Upper lobe of left lung (tissue), 6 donors: Measurements from ENCODE around the gene C4orf33. TPM values are rescaled to one million over a fixed set of nuclear protein-coding genes. Genes with fewer than 3 reads are reported as not detected.

ENCODE experiments used
- ATAC-seq, 2 donors: fragments of 200-7000 bp; cut with Tn5 transposase; one replicate each; pipeline ENCODE4 v1.9.1; 2022; ENCODE audit warnings: mild to moderate bottlenecking in 2 of 2, moderate library complexity in 2 of 2; ENCODE audit not compliant: low FRiP score in 2 of 2
- DNase-seq, 2 donors: peaks; one replicate each; pipeline ENCODE4 v3.0.0-alpha.2; 2019 to 2020
- H3K27ac ChIP-seq, 4 donors: fragments of 200-600 bp; sonication (generic); one replicate each; pipeline ENCODE4 v1.5.1; 2016 to 2019
- H3K27me3 ChIP-seq, 4 donors: fragments of 200-600 bp; sonication (generic); one replicate each; pipeline ENCODE4 v1.5.1; 2017 to 2019
- H3K36me3 ChIP-seq, 4 donors: fragments of 200-600 bp; sonication (generic); one replicate each; pipeline ENCODE4 v1.5.1; 2016 to 2019
- H3K4me1 ChIP-seq, 4 donors: fragments of 200-600 bp; sonication (generic); one replicate each; pipeline ENCODE4 v1.5.1; 2018 to 2019
- H3K4me3 ChIP-seq, 4 donors: fragments of 200-600 bp; sonication (generic); one replicate each; pipeline ENCODE4 v1.5.1; 2017 to 2019; ENCODE audit warnings: mild to moderate bottlenecking in 2 of 4, moderate library complexity in 1 of 4
- H3K9me3 ChIP-seq, 4 donors: fragments of 200-600 bp; sonication (generic); one replicate each; pipeline ENCODE4 v1.5.1; 2018 to 2019
- CTCF ChIP-seq, 6 experiments: fragments of 450-650 bp in 4 of 6; fragments of 200-600 bp in 2 of 6; sonication (generic) in 2 of 6; IDR thresholded peaks; one replicate each; pipeline ENCODE4 v1.5.1; 2016 to 2019; ENCODE audit warnings: antibody characterized with exemption in 6 of 6
- EP300 ChIP-seq, 4 donors: sonication (generic); formaldehyde crosslinking; IDR thresholded peaks; one replicate each; pipeline ENCODE4 v1.5.1; 2017; ENCODE audit warnings: antibody characterized with exemption in 4 of 4, control low read depth in 2 of 4
- POLR2A ChIP-seq, 4 donors: fragments of 450-650 bp; IDR thresholded peaks; one replicate each; pipeline ENCODE4 v1.5.1; 2016 to 2017; ENCODE audit warnings: antibody characterized with exemption in 4 of 4, mild to moderate bottlenecking in 2 of 4
- POLR2AphosphoS5 ChIP-seq, 2 donors: sonication (generic); formaldehyde crosslinking; IDR thresholded peaks; one replicate each; pipeline ENCODE4 v1.5.1; 2017; ENCODE audit warnings: antibody characterized with exemption in 2 of 2
- WGBS, 2 donors: methylation state at CpG; one replicate each; pipeline ENCODE4 v1.1.5; 2017 to 2018; 5-methylcytosine and 5-hydroxymethylcytosine counted together
- total RNA-seq, 6 donors: library from RNA; depleted of rRNA in 4 of 6; stranded (reverse); fragments of >200 nt in 4 of 6; gene quantifications; one replicate each; pipeline versions ENCODE4 v1.1.0 to v1.2.1, GENCODE V29; 2016 to 2021
- donor health status: DM: no; HTN: no; CAD: no; lungs with moderate emphysema.
- donor health status: DM: no; HTN: yes; CAD: no; lungs with severe emphysema.

The C4orf33 gene
- total RNA-seq, 6 donors from 2014 or later: 5.0 to 16.9 (median 10.9) TPM

- WGBS, 2 donors: 45 to 65% methylated on average over 4 to 6 of the region's 6 CpGs
- no peak overlapping the region for H3K4me3 ChIP-seq
- no peaks in the 10 kb centered on the region for H3K36me3 ChIP-seq
- no peak overlapping the region for H3K27ac ChIP-seq
- H3K9me3 ChIP-seq: no peaks in the 10 kb centered on the region
- no peak for DNase-seq
- H3K4me1 ChIP-seq: no peaks in the 10 kb centered on the region
- no peaks in the 10 kb centered on the region for H3K27me3 ChIP-seq
- ATAC-seq: no peak
- TF ChIP-seq POLR2AphosphoS5 (IDR thresholded peaks at IDR 0.05) (no peak), CTCF (IDR thresholded peaks at IDR 0.05) (no peak), EP300 (IDR thresholded peaks at IDR 0.05) (no peak), POLR2A (IDR thresholded peaks at IDR 0.05) (no peak)
These were observed 43.0 kb downstream of the C4orf33 start for GRCh38 chr4:129138810-129139496.

GRCh38 chr4:129140521-129140920 lies 44.6 kb downstream of the C4orf33 start:
- H3K27ac ChIP-seq: no peak overlapping the region
- no peaks in the 10 kb centered on the region for H3K4me1 ChIP-seq
- no peak overlapping the region for H3K4me3 ChIP-seq
- TF ChIP-seq POLR2AphosphoS5 (IDR thresholded peaks at IDR 0.05): no peak
- TF ChIP-seq EP300 (IDR thresholded peaks at IDR 0.05): no peak
- no peak for TF ChIP-seq POLR2A (IDR thresholded peaks at IDR 0.05)
- 62 to 67% methylated on average over 2 of the region's 2 CpGs for WGBS, 2 donors
- no peaks in the 10 kb centered on the region for H3K27me3 ChIP-seq
- ATAC-seq (no peak), DNase-seq (no peak)
- H3K9me3 ChIP-seq: no peaks in the 10 kb centered on the region
- H3K36me3 ChIP-seq: no peaks in the 10 kb centered on the region

GRCh38 chr4:129143359-129143758 lies 47.4 kb downstream of the C4orf33 start:
- Histone ChIP-seq H3K27ac (no peak overlapping the region), H3K9me3 (no peaks in the 10 kb centered on the region), H3K4me3 (no peak overlapping the region), H3K36me3 (no peaks in the 10 kb centered on the region), H3K27me3 (no peaks in the 10 kb centered on the region), H3K4me1 (no peaks in the 10 kb centered on the region)
- no peak for ATAC-seq
- TF ChIP-seq POLR2AphosphoS5 (IDR thresholded peaks at IDR 0.05) (no peak), POLR2A (IDR thresholded peaks at IDR 0.05) (no peak), CTCF (IDR thresholded peaks at IDR 0.05) (no peak), EP300 (IDR thresholded peaks at IDR 0.05) (no peak)
- DNase-seq: no peak
- WGBS, 2 donors: 43 to 86% methylated on average over 2 of the region's 2 CpGs

- no peak for DNase-seq
- Histone ChIP-seq H3K9me3 (no peaks in the 10 kb centered on the region), H3K36me3 (no peaks in the 10 kb centered on the region), H3K27me3 (no peaks in the 10 kb centered on the region), H3K4me1 (no peaks in the 10 kb centered on the region), H3K27ac (no peak overlapping the region), H3K4me3 (no peak overlapping the region)
- TF ChIP-seq CTCF (IDR thresholded peaks at IDR 0.05) (no peak), POLR2AphosphoS5 (IDR thresholded peaks at IDR 0.05) (peak in 1 of 2 donors; percentile 11)
- 57 to 63% methylated on average over 10 of the region's 10 CpGs for whole genome bisulfite sequencing, 2 donors
- ATAC-seq: no peak
These were observed 48.8 kb downstream of the C4orf33 start for GRCh38 chr4:129144755-129145206.

GRCh38 chr4:129145222-129145730 lies 49.3 kb downstream of the C4orf33 start:
- H3K36me3 ChIP-seq: no peaks in the 10 kb centered on the region
- no peak overlapping the region for H3K27ac ChIP-seq
- no peaks in the 10 kb centered on the region for H3K9me3 ChIP-seq
- TF ChIP-seq CTCF (IDR thresholded peaks at IDR 0.05) (no peak), POLR2A (IDR thresholded peaks at IDR 0.05) (no peak), EP300 (IDR thresholded peaks at IDR 0.05) (no peak), POLR2AphosphoS5 (IDR thresholded peaks at IDR 0.05) (no peak)
- H3K4me3 ChIP-seq: no peak overlapping the region
- H3K4me1 ChIP-seq: no peaks in the 10 kb centered on the region
- ATAC-seq (no peak), DNase-seq (no peak)
- 87 to 94% methylated on average over 5 of the region's 5 CpGs for WGBS, 2 donors
- H3K27me3 ChIP-seq: no peaks in the 10 kb centered on the region
